HEK293 (cell line): ENCODE measurements around the gene MFSD2A.
A peak's percentile ranks its signal among the peaks of the same experiment; 100 is the strongest.

Experiments used
- CTCF ChIA-PET: fragments of 350-600 bp; formaldehyde crosslinking; extraction: SDS; loops from one replicate; lab custom pipeline; 2021; ENCODE audit warnings: antibody characterized with exemption; lab: Yijun Ruan, JAX
- POLR2A ChIA-PET: fragments of 300-600 bp; formaldehyde crosslinking; extraction: SDS; loops from one replicate; lab custom pipeline; 2020; ENCODE audit warnings: antibody characterized with exemption, inconsistent platforms; lab: Yijun Ruan, JAX
- H3K27ac ChIP-seq: fragments of 200-500 bp; sonication (Bioruptor generic); 2 replicates; pipeline ENCODE4 v1.5.1; 2014; ENCODE audit warnings: low read depth, low read length, control low read depth, inconsistent platforms; ENCODE audit errors: extremely low read depth
- H3K36me3 ChIP-seq, 2 experiments: fragments of 200-500 bp in 1 of 2; sonication (Bioruptor generic) in 1 of 2; 1 replicate in 1 of 2; 2 replicates in 1 of 2; pipeline ENCODE4 v1.5.1; 2014 to 2017; ENCODE audit warnings: inconsistent platforms in 2 of 2, low read length in 2 of 2; ENCODE audit not compliant: control insufficient read depth in 2 of 2, insufficient read depth in 1 of 2
- H3K4me1 ChIP-seq: fragments of 200-500 bp; sonication (Bioruptor generic); 2 replicates; pipeline ENCODE4 v1.5.1; 2014; ENCODE audit warnings: mild to moderate bottlenecking, low read length, inconsistent platforms; ENCODE audit not compliant: control insufficient read depth, insufficient read depth
- H3K4me3 ChIP-seq: 2 replicates; pipeline ENCODE4 v1.5.1; 2011; ENCODE audit warnings: low read depth, mild to moderate bottlenecking, control low read depth, low read length, moderate library complexity
- H3K9me3 ChIP-seq: fragments of 200-500 bp; sonication (Bioruptor generic); 2 replicates; pipeline ENCODE4 v1.5.1; 2014; ENCODE audit warnings: low read depth, low read length, inconsistent platforms; ENCODE audit not compliant: control insufficient read depth, insufficient read depth
- BCL6B ChIP-seq: fragments of 450-650 bp; formaldehyde crosslinking; IDR thresholded peaks from 2 replicates; pipeline ENCODE4 v1.5.1; 2017; ENCODE audit warnings: missing biosample characterization, missing genetic modification characterization
- ELK4 ChIP-seq: IDR thresholded peaks from 2 replicates; pipeline ENCODE4 v1.6.1; 2011; ENCODE audit warnings: mild to moderate bottlenecking, low read depth, low read length, borderline replicate concordance
- GLI2 ChIP-seq: fragments of 450-650 bp; formaldehyde crosslinking; IDR thresholded peaks from 2 replicates; pipeline ENCODE4; 2017; ENCODE audit warnings: missing biosample characterization, missing genetic modification characterization, low read depth, borderline replicate concordance
- KLF1 ChIP-seq: fragments of 450-650 bp; formaldehyde crosslinking; IDR thresholded peaks from 2 replicates; pipeline ENCODE4 v1.5.1; 2016; ENCODE audit warnings: missing biosample characterization, missing genetic modification characterization
- KLF10 ChIP-seq: fragments of 450-650 bp; IDR thresholded peaks from 2 replicates; pipeline ENCODE4 v1.5.1; 2018; ENCODE audit warnings: missing biosample characterization, mild to moderate bottlenecking, missing genetic modification characterization
- MYNN ChIP-seq: fragments of 450-650 bp; formaldehyde crosslinking; IDR thresholded peaks from 2 replicates; pipeline ENCODE4 v1.5.1; 2016; ENCODE audit warnings: missing biosample characterization, missing genetic modification characterization, borderline replicate concordance
- MZF1 ChIP-seq: fragments of 450-650 bp; formaldehyde crosslinking; IDR thresholded peaks from 2 replicates; pipeline ENCODE4 v1.5.1; 2017; ENCODE audit warnings: missing biosample characterization, missing genetic modification characterization, borderline replicate concordance
- OSR2 ChIP-seq: fragments of 450-650 bp; formaldehyde crosslinking; IDR thresholded peaks from 2 replicates; pipeline ENCODE4 v1.5.1; 2016; ENCODE audit warnings: missing biosample characterization, missing genetic modification characterization
- SETDB1 ChIP-seq: IDR thresholded peaks from one replicate; pipeline ENCODE4 v1.6.1; 2017; ENCODE audit warnings: mild to moderate bottlenecking, low read length, moderate library complexity, mixed read lengths; ENCODE audit not compliant: insufficient read length
- TRIM28 ChIP-seq: IDR thresholded peaks from 2 replicates; pipeline ENCODE4 v1.6.1; 2011; ENCODE audit warnings: low read length, control low read depth, borderline replicate concordance
- ZBTB17 ChIP-seq: fragments of 450-650 bp; formaldehyde crosslinking; IDR thresholded peaks from 2 replicates; pipeline ENCODE4 v1.5.1; 2016; ENCODE audit warnings: missing biosample characterization, missing genetic modification characterization
- ZEB2 ChIP-seq: fragments of 450-650 bp; formaldehyde crosslinking; IDR thresholded peaks from 2 replicates; pipeline ENCODE4 v1.5.1; 2016; ENCODE audit warnings: missing biosample characterization, missing genetic modification characterization
- ZFHX2 ChIP-seq: fragments of 450-650 bp; formaldehyde crosslinking; conservative IDR thresholded peaks from 2 replicates; pipeline ENCODE4 v1.5.1; 2016; ENCODE audit warnings: missing biosample characterization, missing genetic modification characterization
- ZFP3 ChIP-seq: fragments of 450-650 bp; formaldehyde crosslinking; IDR thresholded peaks from 2 replicates; pipeline ENCODE4 v1.5.1; 2016; ENCODE audit warnings: low read depth, missing biosample characterization, missing genetic modification characterization
- ZNF112 ChIP-seq: fragments of 450-650 bp; formaldehyde crosslinking; IDR thresholded peaks from 2 replicates; pipeline ENCODE4 v1.5.0; 2017; ENCODE audit warnings: missing biosample characterization, missing genetic modification characterization
- ZNF175 ChIP-seq: fragments of 450-650 bp; formaldehyde crosslinking; IDR thresholded peaks from 2 replicates; pipeline ENCODE4 v1.5.1; 2016; ENCODE audit warnings: missing biosample characterization, missing genetic modification characterization
- ZNF24 ChIP-seq: fragments of 450-650 bp; formaldehyde crosslinking; IDR thresholded peaks from 2 replicates; pipeline ENCODE4 v1.5.1; 2016; ENCODE audit warnings: missing biosample characterization, missing genetic modification characterization
- ZNF302 ChIP-seq: fragments of 450-650 bp; formaldehyde crosslinking; IDR thresholded peaks from 2 replicates; pipeline ENCODE4 v1.5.1; 2016; ENCODE audit warnings: missing biosample characterization, missing genetic modification characterization, low read depth
- ZNF37A ChIP-seq: fragments of 450-650 bp; IDR thresholded peaks from 2 replicates; pipeline ENCODE4 v1.5.1; 2018; ENCODE audit warnings: missing biosample characterization, missing genetic modification characterization
- ZNF514 ChIP-seq: fragments of 450-650 bp; formaldehyde crosslinking; IDR thresholded peaks from 2 replicates; pipeline ENCODE4 v1.5.1; 2016; ENCODE audit warnings: missing biosample characterization, missing genetic modification characterization
- ZNF580 ChIP-seq: fragments of 450-650 bp; formaldehyde crosslinking; IDR thresholded peaks from 2 replicates; pipeline ENCODE4 v1.5.1; 2016; ENCODE audit warnings: missing biosample characterization, missing genetic modification characterization
- ZNF629 ChIP-seq: fragments of 450-650 bp; formaldehyde crosslinking; IDR thresholded peaks from 2 replicates; pipeline ENCODE4 v1.5.1; 2017; ENCODE audit warnings: missing biosample characterization, missing genetic modification characterization
- ZNF654 ChIP-seq: fragments of 450-650 bp; formaldehyde crosslinking; IDR thresholded peaks from 2 replicates; pipeline ENCODE4 v1.5.1; 2016; ENCODE audit warnings: low read depth, missing biosample characterization, missing genetic modification characterization
- ZNF660 ChIP-seq: fragments of 450-650 bp; IDR thresholded peaks from 2 replicates; pipeline ENCODE4 v1.5.1; 2018; ENCODE audit warnings: missing biosample characterization, mild to moderate bottlenecking, missing genetic modification characterization
- ZNF670 ChIP-seq: fragments of 450-650 bp; formaldehyde crosslinking; IDR thresholded peaks from 2 replicates; pipeline ENCODE4 v1.5.1; 2016; ENCODE audit warnings: missing biosample characterization, missing genetic modification characterization, low read depth
- ZNF677 ChIP-seq: fragments of 450-650 bp; IDR thresholded peaks from 2 replicates; pipeline ENCODE4 v1.5.0; 2018; ENCODE audit warnings: missing biosample characterization, mild to moderate bottlenecking, missing genetic modification characterization, moderate library complexity
- ZNF837 ChIP-seq: fragments of 450-650 bp; formaldehyde crosslinking; IDR thresholded peaks from 2 replicates; pipeline ENCODE4 v1.5.1; 2016; ENCODE audit warnings: missing biosample characterization, missing genetic modification characterization
- ZSCAN16 ChIP-seq: fragments of 450-650 bp; formaldehyde crosslinking; IDR thresholded peaks from 2 replicates; pipeline ENCODE4 v1.5.1; 2016; ENCODE audit warnings: missing biosample characterization, missing genetic modification characterization
- ZXDB ChIP-seq: fragments of 450-650 bp; formaldehyde crosslinking; IDR thresholded peaks from 2 replicates; pipeline ENCODE4 v1.5.1; 2016; ENCODE audit warnings: missing biosample characterization, missing genetic modification characterization
- TF ChIP-seq, protein P1 (sequence below): fragments of 450-650 bp; formaldehyde crosslinking; IDR thresholded peaks from 2 replicates; pipeline ENCODE4 v1.5.1; 2017; ENCODE audit warnings: missing biosample characterization, missing genetic modification characterization
- TF ChIP-seq, protein P2 (sequence below): fragments of 450-650 bp; formaldehyde crosslinking; IDR thresholded peaks from 2 replicates; pipeline ENCODE4 v1.5.1; 2016; ENCODE audit warnings: missing biosample characterization, missing genetic modification characterization
- TF ChIP-seq, protein P3 (sequence below): fragments of 450-650 bp; formaldehyde crosslinking; IDR thresholded peaks from 2 replicates; pipeline ENCODE4 v1.5.1; 2016; ENCODE audit warnings: missing biosample characterization, missing genetic modification characterization

MFSD2A gene

DNA sequence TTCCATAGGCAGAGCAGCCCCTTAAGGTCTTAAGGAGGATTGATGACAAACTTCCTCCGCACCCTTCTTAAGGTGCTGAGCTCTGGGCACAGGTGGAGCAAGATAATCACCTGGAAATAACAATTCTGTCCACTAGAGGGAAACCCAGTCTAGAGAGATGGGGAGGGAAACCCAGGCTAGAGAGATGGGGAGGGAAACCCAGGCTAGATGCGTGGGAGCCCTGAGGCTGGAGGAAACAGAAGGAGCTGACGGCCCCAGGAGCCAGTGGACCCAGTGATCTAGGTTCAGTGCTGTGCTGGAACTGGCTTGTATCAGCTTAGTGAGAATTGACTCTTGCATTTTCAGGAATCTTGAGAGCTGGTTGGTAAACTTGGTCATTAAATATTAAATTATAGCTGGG is 35.4 kb upstream of the MFSD2A start:
- CTCF ChIA-PET: interaction anchor here (0.5 to 9.4 kb wide), 55 partner anchors 10 to 1540 kb away, joined by 3 to 188 read pairs (median 4); no protein-coding TSS in a partner anchor
- Histone ChIP-seq H3K36me3 (no peaks in the 10 kb centered on the region), H3K9me3 (no peaks in the 10 kb centered on the region), H3K27ac (no peak overlapping the region), H3K4me1 (no peaks in the 10 kb centered on the region), H3K4me3 (no peak overlapping the region)
- POLR2A ChIA-PET: interaction anchor here (0.7 to 1.6 kb wide), 3 partner anchors 35 to 131 kb away, joined by 3 to 4 read pairs (median 4); partner anchors contain the start of genes BMP8B and MFSD2A
- TF ChIP-seq KLF1 (tag by site-specific recombination) (no peak), ZNF514 (tag by site-specific recombination) (no peak), ZFHX2 (tag by site-specific recombination) (peak; percentile 58), ZNF629 (no peak), GLI2 (tag by site-specific recombination) (no peak), ZNF837 (tag by site-specific recombination) (no peak), ZNF112 (no peak), ZNF660 (tag by site-specific recombination) (no peak), TRIM28 (no peak), ZNF654 (tag by site-specific recombination) (peak; percentile 79), ZNF677 (no peak), ZNF37A (tag by site-specific recombination) (no peak), BCL6B (tag by site-specific recombination) (no peak), ZNF302 (tag by site-specific recombination) (no peak), ZXDB (tag by site-specific recombination) (no peak), MZF1 (tag by site-specific recombination) (no peak), MYNN (tag by site-specific recombination) (no peak), ZSCAN16 (tag by site-specific recombination) (no peak), ZFP3 (tag by site-specific recombination) (no peak), ZNF580 (tag by site-specific recombination) (no peak), ZNF24 (tag by site-specific recombination) (no peak), ZNF670 (tag by site-specific recombination) (no peak), OSR2 (no peak), KLF10 (tag by site-specific recombination) (no peak), SETDB1 (no peak), ZEB2 (tag by site-specific recombination) (0 out of 2 replicates have a peak, but pooled peaks have one; percentile 42), ZBTB17 (tag by site-specific recombination) (peak; percentile 61; the same call in 1 of the 2 replicates), ELK4 (no peak), ZNF175 (tag by site-specific recombination) (no peak)
- TF ChIP-seq, protein P1, sequence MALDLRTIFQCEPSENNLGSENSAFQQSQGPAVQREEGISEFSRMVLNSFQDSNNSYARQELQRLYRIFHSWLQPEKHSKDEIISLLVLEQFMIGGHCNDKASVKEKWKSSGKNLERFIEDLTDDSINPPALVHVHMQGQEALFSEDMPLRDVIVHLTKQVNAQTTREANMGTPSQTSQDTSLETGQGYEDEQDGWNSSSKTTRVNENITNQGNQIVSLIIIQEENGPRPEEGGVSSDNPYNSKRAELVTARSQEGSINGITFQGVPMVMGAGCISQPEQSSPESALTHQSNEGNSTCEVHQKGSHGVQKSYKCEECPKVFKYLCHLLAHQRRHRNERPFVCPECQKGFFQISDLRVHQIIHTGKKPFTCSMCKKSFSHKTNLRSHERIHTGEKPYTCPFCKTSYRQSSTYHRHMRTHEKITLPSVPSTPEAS (tag by site-specific recombination): no peak
- TF ChIP-seq, protein P2, sequence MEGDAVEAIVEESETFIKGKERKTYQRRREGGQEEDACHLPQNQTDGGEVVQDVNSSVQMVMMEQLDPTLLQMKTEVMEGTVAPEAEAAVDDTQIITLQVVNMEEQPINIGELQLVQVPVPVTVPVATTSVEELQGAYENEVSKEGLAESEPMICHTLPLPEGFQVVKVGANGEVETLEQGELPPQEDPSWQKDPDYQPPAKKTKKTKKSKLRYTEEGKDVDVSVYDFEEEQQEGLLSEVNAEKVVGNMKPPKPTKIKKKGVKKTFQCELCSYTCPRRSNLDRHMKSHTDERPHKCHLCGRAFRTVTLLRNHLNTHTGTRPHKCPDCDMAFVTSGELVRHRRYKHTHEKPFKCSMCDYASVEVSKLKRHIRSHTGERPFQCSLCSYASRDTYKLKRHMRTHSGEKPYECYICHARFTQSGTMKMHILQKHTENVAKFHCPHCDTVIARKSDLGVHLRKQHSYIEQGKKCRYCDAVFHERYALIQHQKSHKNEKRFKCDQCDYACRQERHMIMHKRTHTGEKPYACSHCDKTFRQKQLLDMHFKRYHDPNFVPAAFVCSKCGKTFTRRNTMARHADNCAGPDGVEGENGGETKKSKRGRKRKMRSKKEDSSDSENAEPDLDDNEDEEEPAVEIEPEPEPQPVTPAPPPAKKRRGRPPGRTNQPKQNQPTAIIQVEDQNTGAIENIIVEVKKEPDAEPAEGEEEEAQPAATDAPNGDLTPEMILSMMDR (tag by site-specific recombination): peak; percentile 64; the same call in 1 of the 2 replicates
- TF ChIP-seq, protein P3, sequence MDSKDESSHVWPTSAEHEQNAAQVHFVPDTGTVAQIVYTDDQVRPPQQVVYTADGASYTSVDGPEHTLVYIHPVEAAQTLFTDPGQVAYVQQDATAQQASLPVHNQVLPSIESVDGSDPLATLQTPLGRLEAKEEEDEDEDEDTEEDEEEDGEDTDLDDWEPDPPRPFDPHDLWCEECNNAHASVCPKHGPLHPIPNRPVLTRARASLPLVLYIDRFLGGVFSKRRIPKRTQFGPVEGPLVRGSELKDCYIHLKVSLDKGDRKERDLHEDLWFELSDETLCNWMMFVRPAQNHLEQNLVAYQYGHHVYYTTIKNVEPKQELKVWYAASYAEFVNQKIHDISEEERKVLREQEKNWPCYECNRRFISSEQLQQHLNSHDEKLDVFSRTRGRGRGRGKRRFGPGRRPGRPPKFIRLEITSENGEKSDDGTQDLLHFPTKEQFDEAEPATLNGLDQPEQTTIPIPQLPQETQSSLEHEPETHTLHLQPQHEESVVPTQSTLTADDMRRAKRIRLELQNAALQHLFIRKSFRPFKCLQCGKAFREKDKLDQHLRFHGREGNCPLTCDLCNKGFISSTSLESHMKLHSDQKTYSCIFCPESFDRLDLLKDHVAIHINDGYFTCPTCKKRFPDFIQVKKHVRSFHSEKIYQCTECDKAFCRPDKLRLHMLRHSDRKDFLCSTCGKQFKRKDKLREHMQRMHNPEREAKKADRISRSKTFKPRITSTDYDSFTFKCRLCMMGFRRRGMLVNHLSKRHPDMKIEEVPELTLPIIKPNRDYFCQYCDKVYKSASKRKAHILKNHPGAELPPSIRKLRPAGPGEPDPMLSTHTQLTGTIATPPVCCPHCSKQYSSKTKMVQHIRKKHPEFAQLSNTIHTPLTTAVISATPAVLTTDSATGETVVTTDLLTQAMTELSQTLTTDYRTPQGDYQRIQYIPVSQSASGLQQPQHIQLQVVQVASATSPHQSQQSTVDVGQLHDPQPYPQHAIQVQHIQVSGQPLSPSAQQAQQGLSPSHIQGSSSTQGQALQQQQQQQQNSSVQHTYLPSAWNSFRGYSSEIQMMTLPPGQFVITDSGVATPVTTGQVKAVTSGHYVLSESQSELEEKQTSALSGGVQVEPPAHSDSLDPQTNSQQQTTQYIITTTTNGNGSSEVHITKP (tag by site-specific recombination): no peak
